Measurements from ENCODE around the gene SIGLEC9.
"Not testable (repeated sequence)": the region's sequence is repeated elsewhere in the genome, so short reads cannot be mapped to it uniquely, and the experiment has no call there.

SIGLEC9 gene

DNA sequence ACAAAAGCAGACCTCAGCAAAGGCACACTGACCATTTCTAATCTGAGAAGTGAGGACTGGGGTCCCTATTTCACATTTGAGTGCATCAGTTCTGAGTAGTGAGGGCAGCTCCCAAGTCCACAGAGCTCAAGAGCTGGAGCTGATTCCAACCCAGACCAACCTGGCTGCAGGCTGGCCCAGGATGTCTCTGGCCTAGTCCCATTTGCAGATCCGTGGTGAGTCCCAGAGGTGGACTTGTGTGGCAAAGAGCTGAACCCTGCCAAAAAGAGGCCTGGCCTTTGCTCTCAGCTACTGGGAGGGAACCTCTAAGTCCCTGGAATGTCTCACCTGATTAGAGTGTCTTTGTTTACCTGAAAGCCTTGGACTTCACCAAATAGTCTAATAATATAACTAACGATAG, 32.0 kb downstream of the SIGLEC9 start:
- Mint-ChIP-seq H3K4me1 (no peaks in the 10 kb centered on the region), H3K36me3 (no peaks in the 10 kb centered on the region), H3K9me3 (no peaks in the 10 kb centered on the region), H3K27me3 (peaks cover 27% of the 10 kb centered on the region), H3K4me3 (no peak overlapping the region), H3K27ac (no peak overlapping the region)
- ATAC-seq (ENCODE audit: low read depth) (no peak), DNase-seq (ENCODE audit: low spot score in 2 of 2) (no peak)

DNA sequence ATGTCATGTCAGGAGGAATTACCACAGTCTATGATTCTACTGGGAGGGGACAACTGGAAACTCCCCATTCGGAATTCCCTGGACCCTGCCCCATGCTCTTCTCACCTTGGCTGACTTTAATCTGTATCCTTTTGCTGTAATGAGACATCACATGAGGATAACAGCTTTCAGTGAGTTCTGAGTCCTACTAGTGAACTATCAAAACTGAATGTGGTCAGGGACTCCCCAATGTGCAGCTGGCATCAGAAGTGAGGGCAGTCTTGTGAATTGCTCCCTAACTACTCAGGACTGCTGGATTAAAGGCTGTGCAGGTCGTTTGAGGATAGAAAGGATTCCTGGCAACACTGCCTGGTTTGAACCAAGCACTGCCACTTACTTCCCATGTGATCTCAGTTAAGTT, 32.6 kb downstream of the SIGLEC9 start:
- Mint-ChIP-seq H3K27me3 (peaks cover 26% of the 10 kb centered on the region), H3K36me3 (no peaks in the 10 kb centered on the region), H3K9me3 (no peaks in the 10 kb centered on the region), H3K27ac (no peak overlapping the region), H3K4me1 (no peaks in the 10 kb centered on the region), H3K4me3 (no peak overlapping the region)
- ATAC-seq (ENCODE audit: low read depth) = no peak
- DNase-seq (ENCODE audit: low spot score in 2 of 2) = no peak

GRCh38 chr19:51158474-51159129, 33.9 kb downstream of the SIGLEC9 start:
- peak; percentile 38 for ATAC-seq (ENCODE audit: low read depth)
- Mint-ChIP-seq H3K36me3 (no peaks in the 10 kb centered on the region), H3K9me3 (no peaks in the 10 kb centered on the region), H3K4me3 (no peak overlapping the region), H3K4me1 (no peaks in the 10 kb centered on the region), H3K27me3 (peaks cover 26% of the 10 kb centered on the region), H3K27ac (no peak overlapping the region)
- DNase-seq (ENCODE audit: low spot score in 2 of 2) = peak; percentile 21 to 43

GRCh38 chr19:51159656-51160055, 35.0 kb downstream of the SIGLEC9 start:
- no peak overlapping the region for H3K27ac Mint-ChIP-seq
- H3K4me3 Mint-ChIP-seq = no peak overlapping the region
- ATAC-seq (ENCODE audit: low read depth) = no peak
- H3K36me3 Mint-ChIP-seq = no peaks in the 10 kb centered on the region
- H3K9me3 Mint-ChIP-seq = no peaks in the 10 kb centered on the region
- peaks cover 28% of the 10 kb centered on the region for H3K27me3 Mint-ChIP-seq
- no peak for DNase-seq (ENCODE audit: low spot score in 2 of 2)
- H3K4me1 Mint-ChIP-seq = no peaks in the 10 kb centered on the region

GRCh38 chr19:51161266-51161665, 36.6 kb downstream of the SIGLEC9 start:
- no peak for ATAC-seq (ENCODE audit: low read depth)

GRCh38 chr19:51161867-51162496, 37.3 kb downstream of the SIGLEC9 start:
- Mint-ChIP-seq H3K9me3 (no peaks in the 10 kb centered on the region), H3K27ac (no peak overlapping the region), H3K36me3 (no peaks in the 10 kb centered on the region), H3K4me3 (no peak overlapping the region), H3K27me3 (peaks cover 22% of the 10 kb centered on the region), H3K4me1 (no peaks in the 10 kb centered on the region)
- ATAC-seq (ENCODE audit: low read depth) (no peak), DNase-seq (ENCODE audit: low spot score in 2 of 2) (no peak)

More at GRCh38 chr19:51161266-51161665, 36.6 kb downstream of the SIGLEC9 start:
- H3K4me3 Mint-ChIP-seq = no peak overlapping the region
- no peaks in the 10 kb centered on the region for H3K4me1 Mint-ChIP-seq
- H3K27me3 Mint-ChIP-seq = peaks cover 21% of the 10 kb centered on the region
- no peaks in the 10 kb centered on the region for H3K9me3 Mint-ChIP-seq
- no peak overlapping the region for H3K27ac Mint-ChIP-seq
- no peaks in the 10 kb centered on the region for H3K36me3 Mint-ChIP-seq
- DNase-seq (ENCODE audit: low spot score in 2 of 2) = no peak

DNA sequence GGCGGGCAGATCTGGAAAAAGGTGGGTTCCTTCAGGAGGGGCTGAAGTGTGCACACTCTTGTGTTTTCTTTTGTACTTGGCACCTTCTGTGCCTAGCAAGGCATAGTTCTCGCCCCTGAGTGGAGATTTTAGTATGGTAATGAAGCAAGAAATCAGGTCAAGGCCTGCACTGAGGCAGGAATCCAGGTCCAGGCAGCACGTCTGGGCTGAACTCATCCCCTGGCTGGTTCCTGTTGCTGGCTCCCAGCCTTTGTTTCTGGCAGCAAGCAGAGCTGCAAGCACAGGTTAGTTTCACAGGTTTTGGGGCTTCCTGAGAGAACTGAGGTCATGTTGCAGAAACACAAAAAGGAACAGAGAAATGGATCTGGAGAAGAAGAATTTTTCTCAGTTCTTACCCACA, 38.6 kb downstream of the SIGLEC9 start:
- H3K9me3 Mint-ChIP-seq = no peaks in the 10 kb centered on the region
- no peak overlapping the region for H3K4me3 Mint-ChIP-seq
- no peaks in the 10 kb centered on the region for H3K4me1 Mint-ChIP-seq
- H3K27ac Mint-ChIP-seq = no peak overlapping the region
- ATAC-seq (ENCODE audit: low read depth) (no peak), DNase-seq (ENCODE audit: low spot score in 2 of 2) (no peak)
- peaks cover 25% of the 10 kb centered on the region for H3K27me3 Mint-ChIP-seq
- H3K36me3 Mint-ChIP-seq = no peaks in the 10 kb centered on the region

- no peaks in the 10 kb centered on the region for H3K36me3 Mint-ChIP-seq
- no peak overlapping the region for H3K27ac Mint-ChIP-seq
- no peak for ATAC-seq (ENCODE audit: low read depth)
- H3K4me1 Mint-ChIP-seq = peaks cover 4% of the 10 kb centered on the region
- no peak for DNase-seq (ENCODE audit: low spot score in 2 of 2)
- H3K27me3 Mint-ChIP-seq = peaks cover 20% of the 10 kb centered on the region
- no peak overlapping the region for H3K4me3 Mint-ChIP-seq
- H3K9me3 Mint-ChIP-seq = no peaks in the 10 kb centered on the region
Measured at GRCh38 chr19:51164215-51164614, 39.5 kb downstream of the SIGLEC9 start.

DNA sequence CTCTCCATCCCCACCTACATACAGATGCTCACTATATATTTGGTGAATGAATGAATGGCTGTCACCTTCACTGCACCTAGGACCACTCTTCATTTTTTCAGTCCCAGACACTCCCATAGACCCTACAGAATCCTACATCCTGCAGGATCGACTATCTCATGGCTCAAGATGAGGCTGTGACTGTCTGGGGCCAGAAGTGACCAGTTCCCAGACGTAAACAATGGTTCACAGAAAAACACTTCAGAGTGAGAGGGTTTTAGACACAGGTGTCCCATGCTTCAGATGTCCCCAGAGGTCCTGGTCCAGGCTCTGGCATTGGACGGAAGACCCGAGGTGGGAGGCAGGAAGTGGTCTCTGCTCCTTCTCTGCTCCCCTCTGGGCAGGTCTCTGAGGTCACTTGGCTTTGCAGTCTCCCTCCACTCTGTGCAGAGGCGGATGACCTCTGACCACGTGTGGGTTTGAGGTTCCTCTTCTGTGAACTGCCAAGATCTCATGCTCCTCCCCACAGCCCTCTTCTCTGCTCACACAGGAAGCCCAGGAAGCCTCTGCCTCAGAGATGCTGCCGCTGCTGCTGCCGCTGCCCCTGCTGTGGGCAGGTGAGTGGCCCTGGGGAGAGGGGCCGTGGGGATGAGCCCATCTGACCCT, 42.3 kb downstream of the SIGLEC9 start:
- no peak for DNase-seq (ENCODE audit: low spot score in 2 of 2)
- Mint-ChIP-seq H3K27ac (no peak overlapping the region), H3K36me3 (no peaks in the 10 kb centered on the region), H3K4me3 (no peak overlapping the region), H3K4me1 (peaks cover 4% of the 10 kb centered on the region), H3K27me3 (peaks cover 18% of the 10 kb centered on the region), H3K9me3 (no peaks in the 10 kb centered on the region)
- ATAC-seq (ENCODE audit: low read depth) = peak; percentile 31

DNA sequence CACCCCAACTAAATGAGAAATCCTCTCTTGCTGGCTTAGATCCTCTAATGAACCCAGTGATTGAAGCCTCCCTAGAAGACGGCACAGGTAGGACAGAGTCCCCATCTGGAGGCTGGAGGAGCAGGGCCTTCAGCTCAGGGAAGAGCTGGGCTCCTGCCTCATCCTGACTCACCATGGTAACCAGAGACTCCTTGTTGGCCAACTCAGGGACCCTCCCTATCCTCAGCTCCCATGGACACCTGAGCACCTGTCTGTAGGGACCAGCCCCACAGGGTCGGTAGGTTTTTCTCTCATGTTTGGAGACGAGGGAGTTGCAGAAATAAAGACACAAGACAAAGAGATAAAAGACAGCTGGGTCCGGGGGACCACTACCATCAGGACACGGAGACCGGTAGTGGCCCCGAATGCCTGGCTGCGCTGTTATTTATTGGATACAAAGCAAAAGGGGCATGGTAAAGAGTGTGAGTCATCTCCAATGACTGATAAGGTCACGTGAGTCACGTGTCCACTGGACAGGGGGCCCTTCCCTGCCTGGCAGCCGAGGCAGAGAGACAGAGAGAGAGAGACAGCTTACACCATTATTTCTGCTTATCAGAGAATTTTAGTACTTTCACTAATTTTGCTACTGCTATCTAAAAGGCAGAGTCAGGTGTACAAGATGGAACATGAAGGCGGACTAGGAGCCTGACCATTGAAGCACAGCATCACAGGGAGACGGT, 44.0 kb downstream of the SIGLEC9 start:
- ATAC-seq (ENCODE audit: low read depth) (no peak), DNase-seq (ENCODE audit: low spot score in 2 of 2) (no peak)
- no peak overlapping the region for H3K4me3 Mint-ChIP-seq
- H3K36me3 Mint-ChIP-seq = no peaks in the 10 kb centered on the region
- no peaks in the 10 kb centered on the region for H3K9me3 Mint-ChIP-seq
- peaks cover 11% of the 10 kb centered on the region for H3K27me3 Mint-ChIP-seq
- no peak overlapping the region for H3K27ac Mint-ChIP-seq
- H3K4me1 Mint-ChIP-seq = peaks cover 4% of the 10 kb centered on the region

DNA sequence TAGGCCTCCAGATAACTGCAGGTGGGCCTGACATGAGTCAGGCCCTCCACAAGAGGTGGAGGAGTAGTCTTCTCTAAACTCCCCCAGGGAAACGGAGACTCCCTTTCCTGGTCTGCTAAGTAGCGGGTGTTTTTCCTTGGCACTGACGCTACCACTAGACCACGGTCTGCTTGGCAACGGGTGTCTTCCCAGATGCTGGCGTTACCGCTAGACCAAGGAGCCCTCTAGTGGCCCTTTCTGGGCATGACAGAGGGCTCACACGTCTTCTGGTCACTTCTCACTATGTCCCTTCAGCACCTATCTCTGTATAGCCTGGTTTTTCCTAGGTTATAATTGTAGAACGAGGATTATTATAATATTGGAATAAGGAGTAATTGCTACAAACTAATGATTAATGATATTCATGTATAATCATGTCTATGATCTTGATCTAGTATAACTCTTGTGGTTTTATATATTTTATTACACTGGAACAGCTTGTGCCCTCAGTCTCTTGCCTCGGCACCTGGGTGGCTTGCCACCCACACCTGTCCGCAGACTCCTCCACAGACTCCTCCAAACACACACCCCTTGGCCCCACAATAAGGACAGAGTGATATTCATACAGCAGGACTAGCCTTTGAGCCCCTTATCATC, 44.7 kb downstream of the SIGLEC9 start:
- not testable (repeated sequence) for H3K4me3 Mint-ChIP-seq; H3K4me1 Mint-ChIP-seq; H3K9me3 Mint-ChIP-seq; H3K27ac Mint-ChIP-seq; ATAC-seq (ENCODE audit: low read depth); H3K27me3 Mint-ChIP-seq; H3K36me3 Mint-ChIP-seq
- DNase-seq (ENCODE audit: low spot score in 2 of 2) = peak; percentile 37 to 62

- Mint-ChIP-seq H3K9me3 (no peaks in the 10 kb centered on the region), H3K4me1 (peaks cover 4% of the 10 kb centered on the region)
Measured at GRCh38 chr19:51172223-51172622, 47.5 kb downstream of the SIGLEC9 start.

DNA sequence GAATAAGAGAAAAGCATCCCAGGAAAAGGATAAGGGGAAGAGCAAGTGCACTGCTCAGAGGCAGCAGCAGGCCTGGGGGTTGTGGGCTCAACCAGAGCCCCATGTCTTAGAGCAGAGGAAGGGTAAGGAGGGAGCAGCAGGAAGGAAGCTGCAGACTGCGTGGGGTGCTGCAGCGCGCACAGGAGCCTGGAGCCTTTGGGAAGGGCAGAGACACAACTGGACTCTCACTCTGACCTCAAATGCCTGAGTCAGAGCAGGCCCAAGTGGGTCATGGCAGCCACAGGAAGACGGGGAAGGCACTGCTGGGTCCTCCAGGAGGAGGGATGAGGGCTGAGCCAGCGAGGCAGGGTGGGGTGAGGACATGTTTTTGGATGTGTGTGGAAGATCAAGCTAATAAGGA, 49.0 kb downstream of the SIGLEC9 start:
- no peak for DNase-seq (ENCODE audit: low spot score in 2 of 2)
- ATAC-seq (ENCODE audit: low read depth) = no peak
- Mint-ChIP-seq H3K4me3 (no peak overlapping the region), H3K4me1 (peaks cover 4% of the 10 kb centered on the region), H3K9me3 (no peaks in the 10 kb centered on the region), H3K27me3 (peaks cover 5% of the 10 kb centered on the region), H3K27ac (no peak overlapping the region), H3K36me3 (no peaks in the 10 kb centered on the region)

More at GRCh38 chr19:51172223-51172622, 47.5 kb downstream of the SIGLEC9 start:
- no peak overlapping the region for H3K4me3 Mint-ChIP-seq
- H3K36me3 Mint-ChIP-seq = no peaks in the 10 kb centered on the region
- no peak overlapping the region for H3K27ac Mint-ChIP-seq
- DNase-seq (ENCODE audit: low spot score in 2 of 2) = no peak
- ATAC-seq (ENCODE audit: low read depth) = no peak
- peaks cover 6% of the 10 kb centered on the region for H3K27me3 Mint-ChIP-seq

DNA sequence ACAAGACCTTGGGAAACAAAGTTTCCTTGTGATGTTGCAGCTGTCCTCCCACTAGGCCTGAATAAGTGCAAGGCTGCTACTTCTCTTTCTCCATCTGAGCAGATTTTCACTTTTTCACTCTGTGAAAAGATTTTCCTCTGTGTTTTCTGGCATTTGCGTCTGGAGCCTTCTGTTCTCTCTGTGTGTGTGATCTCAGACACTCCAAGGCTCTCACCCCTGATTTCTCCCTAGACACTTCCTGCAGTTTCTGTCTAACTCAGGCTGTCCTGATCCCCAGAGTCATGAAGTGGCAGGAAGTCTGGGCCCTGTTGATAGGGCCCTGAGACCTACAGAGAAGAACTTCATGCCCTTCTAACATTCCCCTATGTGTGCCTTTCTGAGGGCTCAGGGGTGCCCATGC, 54.5 kb downstream of the SIGLEC9 start:
- Mint-ChIP-seq H3K27me3 (peaks cover 10% of the 10 kb centered on the region), H3K36me3 (no peaks in the 10 kb centered on the region), H3K4me3 (no peak overlapping the region), H3K27ac (no peak overlapping the region), H3K4me1 (no peaks in the 10 kb centered on the region), H3K9me3 (no peaks in the 10 kb centered on the region)
- DNase-seq (ENCODE audit: low spot score in 2 of 2) (no peak), ATAC-seq (ENCODE audit: low read depth) (no peak)
